ENCODE results near the gene TCF7L1.
"Not testable (repeated sequence)": the region's sequence is repeated elsewhere in the genome, so short reads cannot be mapped to it uniquely, and the experiment has no call there.

Gene TCF7L1

GRCh38 chr2:85199698-85200097 is 66.5 kb downstream of the TCF7L1 start:
- no peak for DNase-seq (ENCODE audit: extremely low read depth, low read depth)
- TF ChIP-seq CTCF (IDR thresholded peaks at IDR 0.05; ENCODE audit: low read depth, low read length, missing control alignments), result no peak
- no peak overlapping the region for H3K4me3 ChIP-seq (replicated peaks; ENCODE audit: low read depth, low read length)

- no peak for TF ChIP-seq CTCF (IDR thresholded peaks at IDR 0.05; ENCODE audit: low read depth, low read length, missing control alignments)
- H3K4me3 ChIP-seq (replicated peaks; ENCODE audit: low read depth, low read length), result no peak overlapping the region
- no peak for DNase-seq (ENCODE audit: extremely low read depth, low read depth)
Observed at GRCh38 chr2:85209887-85210286, 76.7 kb downstream of the TCF7L1 start.

- no peak for TF ChIP-seq CTCF (IDR thresholded peaks at IDR 0.05; ENCODE audit: low read depth, low read length, missing control alignments)
- DNase-seq (ENCODE audit: extremely low read depth, low read depth), result no peak
- no peak overlapping the region for H3K4me3 ChIP-seq (replicated peaks; ENCODE audit: low read depth, low read length)
Observed at GRCh38 chr2:85210511-85210910, 77.3 kb downstream of the TCF7L1 start.

- not testable (repeated sequence) for DNase-seq (ENCODE audit: extremely low read depth, low read depth); H3K4me3 ChIP-seq (replicated peaks; ENCODE audit: low read depth, low read length)
Observed at GRCh38 chr2:85211606-85212005, 78.4 kb downstream of the TCF7L1 start.

GRCh38 chr2:85212841-85213240 is 79.6 kb downstream of the TCF7L1 start:
- TF ChIP-seq CTCF (IDR thresholded peaks at IDR 0.05; ENCODE audit: low read depth, low read length, missing control alignments), result no peak
- no peak for DNase-seq (ENCODE audit: extremely low read depth, low read depth)
- no peak overlapping the region for H3K4me3 ChIP-seq (replicated peaks; ENCODE audit: low read depth, low read length)

- no peak for TF ChIP-seq CTCF (IDR thresholded peaks at IDR 0.05; ENCODE audit: low read depth, low read length, missing control alignments)
- H3K4me3 ChIP-seq (replicated peaks; ENCODE audit: low read depth, low read length), result no peak overlapping the region
- DNase-seq (ENCODE audit: extremely low read depth, low read depth), result no peak
Observed at GRCh38 chr2:85213404-85213803, 80.2 kb downstream of the TCF7L1 start.

GRCh38 chr2:85213901-85214512 is 80.8 kb downstream of the TCF7L1 start:
- TF ChIP-seq CTCF (IDR thresholded peaks at IDR 0.05; ENCODE audit: low read depth, low read length, missing control alignments), result no peak
- no peak overlapping the region for H3K4me3 ChIP-seq (replicated peaks; ENCODE audit: low read depth, low read length)
- DNase-seq (ENCODE audit: extremely low read depth, low read depth), result no peak
